Smooth muscle cell (in vitro differentiated cells): Measurements from ENCODE around the gene CARD10. TPM values are rescaled to one million over a fixed set of nuclear protein-coding genes. Genes with fewer than 3 reads are reported as not detected.

Experiments
- DNase-seq: peaks from one replicate; lab custom pipeline; 2025; ENCODE audit not compliant: unreplicated experiment; lab: John Stamatoyannopoulos, UW
- H2AFZ ChIP-seq: fragments of 200-600 bp; sonication (generic); 2 replicates; pipeline ENCODE4 v1.6.0; 2016; ENCODE audit warnings: antibody characterized with exemption, low read depth, mild to moderate bottlenecking
- H3F3A ChIP-seq: fragments of 200-600 bp; sonication (generic); 2 replicates; pipeline ENCODE4 v1.6.0; 2017; ENCODE audit warnings: antibody characterized with exemption, low read depth
- H3K27ac ChIP-seq: fragments of 200-600 bp; sonication (generic); 2 replicates; pipeline ENCODE4 v1.5.1; 2016; ENCODE audit warnings: low read depth, mild to moderate bottlenecking
- H3K27me3 ChIP-seq: fragments of 200-600 bp; sonication (generic); 2 replicates; pipeline ENCODE4 v1.6.1; 2016; ENCODE audit warnings: low read depth, mild to moderate bottlenecking
- H3K36me3 ChIP-seq: fragments of 200-600 bp; sonication (generic); 2 replicates; pipeline ENCODE4 v1.5.1; 2016; ENCODE audit warnings: low read depth
- H3K4me1 ChIP-seq: fragments of 200-600 bp; sonication (generic); 2 replicates; pipeline ENCODE4 v1.5.1; 2016; ENCODE audit warnings: low read depth
- H3K4me2 ChIP-seq: fragments of 200-600 bp; sonication (generic); 2 replicates; pipeline ENCODE4 v1.6.0; 2016; ENCODE audit warnings: mild to moderate bottlenecking
- H3K4me3 ChIP-seq: fragments of 200-600 bp; sonication (generic); 2 replicates; pipeline ENCODE4 v1.5.1; 2016; ENCODE audit warnings: mild to moderate bottlenecking
- H3K79me2 ChIP-seq: fragments of 200-600 bp; sonication (generic); 2 replicates; pipeline ENCODE4 v1.6.0; 2016; ENCODE audit warnings: low read depth, mild to moderate bottlenecking
- H3K9ac ChIP-seq: fragments of 200-600 bp; sonication (generic); 2 replicates; pipeline ENCODE4 v1.6.0; 2016; ENCODE audit warnings: low read depth
- H3K9me3 ChIP-seq: fragments of 200-600 bp; sonication (generic); replicated peaks from 2 replicates; pipeline ENCODE4 v1.5.1; 2016; ENCODE audit warnings: low read depth
- H4K20me1 ChIP-seq: fragments of 200-600 bp; sonication (generic); 2 replicates; pipeline ENCODE4 v1.6.0; 2016; ENCODE audit warnings: low read depth
- WGBS: methylation state at CpG from one replicate; pipeline ENCODE4 v1.1.7; 2016; ENCODE audit warnings: low lambda C conversion rate; 5-methylcytosine and 5-hydroxymethylcytosine counted together
- polyA plus RNA-seq: library from polyadenylated mRNA; unstranded; fragments of >200 nt; fragmentation: Nextera tagmentation; extraction: Ambion mirVana; gene quantifications from 2 replicates; pipeline ENCODE4 v1.2.1, GENCODE V29; 2016
- total RNA-seq: library from RNA; depleted of rRNA; stranded (reverse); fragments of >200 nt; gene quantifications from 2 replicates; pipeline ENCODE4 v1.2.3, GENCODE V29; 2014
- TF ChIP-seq, protein P1 (sequence below): fragments of 200-600 bp; sonication (generic); IDR thresholded peaks from 2 replicates; pipeline ENCODE4 v1.5.1; 2017; ENCODE audit warnings: borderline replicate concordance, mild to moderate bottlenecking, antibody characterized with exemption; ENCODE audit not compliant: insufficient read depth, poor library complexity, severe bottlenecking

Gene CARD10
- total and polyA plus RNA-seq, 2 experiments from 2014 or later: 2.3 to 6.0 TPM

DNA sequence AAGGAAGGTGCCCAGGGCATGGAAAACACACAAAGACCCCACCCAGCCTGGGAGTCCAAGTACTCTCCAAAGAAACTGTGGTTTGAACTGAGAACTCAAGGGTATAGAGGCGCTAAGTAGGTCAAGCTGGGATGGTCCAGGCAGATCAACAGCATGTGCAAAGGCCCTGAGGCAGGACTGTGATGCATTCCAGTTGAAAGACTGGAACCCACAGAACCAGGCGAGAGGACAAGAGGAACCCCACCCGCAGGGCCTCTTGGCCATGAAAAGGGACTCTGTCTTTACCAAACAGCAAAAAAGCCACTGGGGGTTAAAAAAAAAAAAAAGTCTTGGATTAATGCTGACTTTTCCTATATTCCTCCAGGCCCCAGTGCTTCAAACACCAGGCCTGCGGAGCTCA lies 14.3 kb downstream of the CARD10 start:
- no peak overlapping the region for H3K4me2 ChIP-seq
- 95% methylated on average over 4 of the region's 4 CpGs for WGBS
- no peaks in the 10 kb centered on the region for H3K79me2 ChIP-seq
- H3K27ac ChIP-seq: no peak overlapping the region
- H3K27me3 ChIP-seq: no peaks in the 10 kb centered on the region
- TF ChIP-seq, protein P1, sequence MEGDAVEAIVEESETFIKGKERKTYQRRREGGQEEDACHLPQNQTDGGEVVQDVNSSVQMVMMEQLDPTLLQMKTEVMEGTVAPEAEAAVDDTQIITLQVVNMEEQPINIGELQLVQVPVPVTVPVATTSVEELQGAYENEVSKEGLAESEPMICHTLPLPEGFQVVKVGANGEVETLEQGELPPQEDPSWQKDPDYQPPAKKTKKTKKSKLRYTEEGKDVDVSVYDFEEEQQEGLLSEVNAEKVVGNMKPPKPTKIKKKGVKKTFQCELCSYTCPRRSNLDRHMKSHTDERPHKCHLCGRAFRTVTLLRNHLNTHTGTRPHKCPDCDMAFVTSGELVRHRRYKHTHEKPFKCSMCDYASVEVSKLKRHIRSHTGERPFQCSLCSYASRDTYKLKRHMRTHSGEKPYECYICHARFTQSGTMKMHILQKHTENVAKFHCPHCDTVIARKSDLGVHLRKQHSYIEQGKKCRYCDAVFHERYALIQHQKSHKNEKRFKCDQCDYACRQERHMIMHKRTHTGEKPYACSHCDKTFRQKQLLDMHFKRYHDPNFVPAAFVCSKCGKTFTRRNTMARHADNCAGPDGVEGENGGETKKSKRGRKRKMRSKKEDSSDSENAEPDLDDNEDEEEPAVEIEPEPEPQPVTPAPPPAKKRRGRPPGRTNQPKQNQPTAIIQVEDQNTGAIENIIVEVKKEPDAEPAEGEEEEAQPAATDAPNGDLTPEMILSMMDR: no peak
- no peak overlapping the region for H3K4me3 ChIP-seq
- H3K9ac ChIP-seq: no peak overlapping the region
- H3K36me3 ChIP-seq: no peaks in the 10 kb centered on the region
- H2AFZ ChIP-seq: no peak overlapping the region
- H4K20me1 ChIP-seq: no peaks in the 10 kb centered on the region
- no peaks in the 10 kb centered on the region for H3K9me3 ChIP-seq
- H3F3A ChIP-seq: no peaks in the 10 kb centered on the region
- no peak for DNase-seq
- no peaks in the 10 kb centered on the region for H3K4me1 ChIP-seq

DNA sequence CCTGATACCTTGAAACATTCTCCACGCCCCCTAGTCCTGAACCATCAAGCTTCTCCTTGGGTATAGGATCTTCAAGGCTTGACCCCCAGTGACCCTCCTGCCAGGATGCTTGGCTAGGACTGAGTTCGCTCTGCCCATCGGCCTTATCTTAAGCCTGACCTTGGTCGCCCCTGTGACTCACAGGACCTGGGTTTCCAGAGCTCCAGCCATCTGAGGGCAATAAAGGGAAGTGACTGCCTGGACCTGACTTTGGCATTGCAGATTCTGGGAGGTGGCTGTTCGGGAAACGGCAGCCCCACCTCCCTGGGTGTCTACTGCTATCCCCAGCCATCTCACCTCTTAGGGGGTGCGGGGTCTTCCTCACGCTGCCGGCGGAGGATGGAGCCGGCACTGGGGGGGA lies 15.4 kb downstream of the CARD10 start:
- H3F3A ChIP-seq: no peaks in the 10 kb centered on the region
- no peak overlapping the region for H3K4me2 ChIP-seq
- H3K79me2 ChIP-seq: no peaks in the 10 kb centered on the region
- H2AFZ ChIP-seq: no peak overlapping the region
- no peak overlapping the region for H3K4me3 ChIP-seq
- 79% methylated on average over 11 of the region's 11 CpGs for WGBS
- DNase-seq: no peak
- H3K9me3 ChIP-seq: no peaks in the 10 kb centered on the region
- TF ChIP-seq, protein P1: no peak
- no peaks in the 10 kb centered on the region for H4K20me1 ChIP-seq
- no peak overlapping the region for H3K9ac ChIP-seq
- no peaks in the 10 kb centered on the region for H3K4me1 ChIP-seq
- H3K27me3 ChIP-seq: no peaks in the 10 kb centered on the region
- no peaks in the 10 kb centered on the region for H3K36me3 ChIP-seq
- H3K27ac ChIP-seq: no peak overlapping the region

DNA sequence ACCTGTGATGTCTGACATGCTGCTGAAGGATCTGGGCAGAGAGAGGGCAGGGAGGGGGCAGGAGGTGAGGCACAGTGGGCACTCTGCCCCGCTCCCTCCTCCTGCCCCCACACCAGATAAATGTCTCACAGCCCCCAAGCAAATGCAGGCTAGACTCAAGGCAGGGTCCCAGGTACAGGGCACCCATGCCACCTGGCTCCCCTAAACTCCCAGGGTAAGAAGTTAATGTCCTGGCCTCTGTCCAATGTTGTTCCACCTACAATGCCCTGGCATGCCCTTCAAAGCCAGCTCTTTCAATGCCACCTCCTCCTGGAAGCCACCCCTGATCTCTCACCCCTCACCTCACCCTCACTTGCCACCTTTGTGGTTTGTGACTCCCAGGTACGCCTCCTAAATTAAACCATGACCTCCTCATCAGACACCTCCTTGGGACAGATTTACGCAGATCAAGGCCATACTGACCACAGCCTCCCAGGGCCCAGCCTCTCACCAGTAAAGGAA lies 16.0 kb downstream of the CARD10 start:
- H3K4me2 ChIP-seq: no peak overlapping the region
- no peaks in the 10 kb centered on the region for H3K79me2 ChIP-seq
- H3K27ac ChIP-seq: no peak overlapping the region
- H3K27me3 ChIP-seq: no peaks in the 10 kb centered on the region
- TF ChIP-seq, protein P1: no peak
- H3F3A ChIP-seq: no peaks in the 10 kb centered on the region
- no peaks in the 10 kb centered on the region for H4K20me1 ChIP-seq
- no peak for DNase-seq
- no peak overlapping the region for H3K9ac ChIP-seq
- WGBS: 98% methylated on average over 2 of the region's 3 CpGs
- no peaks in the 10 kb centered on the region for H3K36me3 ChIP-seq
- no peak overlapping the region for H2AFZ ChIP-seq
- no peaks in the 10 kb centered on the region for H3K4me1 ChIP-seq
- no peak overlapping the region for H3K4me3 ChIP-seq
- no peaks in the 10 kb centered on the region for H3K9me3 ChIP-seq
